Liver (tissue), 9 donors: ENCODE results near the gene KIF11. TPM values are rescaled to one million over a fixed set of nuclear protein-coding genes. Genes with fewer than 3 reads are reported as not detected.
A peak's percentile ranks its signal among the peaks of the same experiment; 100 is the strongest.

Source experiments
- DNase-seq: peaks from one replicate; pipeline ENCODE4 v3.0.0-alpha.2; 2017; ENCODE audit warnings: low spot score
- H3K27ac ChIP-seq, 2 donors: one replicate each; pipeline ENCODE4 v1.7.0; 2013; ENCODE audit warnings: inconsistent platforms in 2 of 2, low read length in 2 of 2, control low read depth in 1 of 2, low read depth in 1 of 2, mild to moderate bottlenecking in 1 of 2
- H3K27me3 ChIP-seq, 4 donors: one replicate each; pipeline versions ENCODE4 v1.6.1 to v1.7.0; 2013; ENCODE audit warnings: low read length in 3 of 4, inconsistent platforms in 1 of 4, mild to moderate bottlenecking in 1 of 4, moderate library complexity in 1 of 4; ENCODE audit not compliant: control insufficient read depth in 4 of 4, insufficient read depth in 4 of 4
- H3K36me3 ChIP-seq, 4 donors: one replicate each; pipeline versions ENCODE4 v1.6.1 to v1.7.0; 2013; ENCODE audit warnings: low read length in 3 of 4, mild to moderate bottlenecking in 3 of 4, low read depth in 1 of 4, moderate library complexity in 1 of 4; ENCODE audit not compliant: control insufficient read depth in 4 of 4, insufficient read depth in 3 of 4
- H3K4me1 ChIP-seq, 4 donors: one replicate each; pipeline versions ENCODE4 v1.6.1 to v1.7.0; 2013; ENCODE audit warnings: low read length in 3 of 4, mild to moderate bottlenecking in 3 of 4, moderate library complexity in 1 of 4; ENCODE audit not compliant: control insufficient read depth in 4 of 4, insufficient read depth in 4 of 4
- H3K4me3 ChIP-seq, 3 donors: one replicate each; pipeline versions ENCODE4 v1.6.1 to v1.7.0; 2013; ENCODE audit warnings: low read length in 3 of 3, control low read depth in 1 of 3, low read depth in 1 of 3, mild to moderate bottlenecking in 1 of 3
- H3K9ac ChIP-seq, 2 donors: one replicate each; pipeline ENCODE4 v1.7.0; 2013; ENCODE audit warnings: low read length in 2 of 2, mild to moderate bottlenecking in 2 of 2, moderate library complexity in 2 of 2, control low read depth in 1 of 2, low read depth in 1 of 2
- H3K9me3 ChIP-seq, 4 donors: one replicate each; pipeline versions ENCODE4 v1.6.1 to v1.7.0; 2013; ENCODE audit warnings: low read length in 3 of 4; ENCODE audit not compliant: control insufficient read depth in 4 of 4
- CTCF ChIP-seq: fragments of 150-350 bp; IDR thresholded peaks from 2 replicates; pipeline ENCODE4 v1.5.1; 2017; ENCODE audit warnings: improper control_type of control experiment, low read depth, low read length; ENCODE audit not compliant: missing input control
- EGR1 ChIP-seq, 2 donors: IDR thresholded peaks; 2 replicates each; pipeline ENCODE4 v1.6.1; 2016 to 2018; ENCODE audit warnings: antibody characterized with exemption in 2 of 2, low read depth in 2 of 2
- FOXA1 ChIP-seq: IDR thresholded peaks from 2 replicates; pipeline ENCODE4 v1.6.1; 2016; ENCODE audit warnings: antibody characterized with exemption
- FOXA2 ChIP-seq: IDR thresholded peaks from 2 replicates; pipeline ENCODE4 v1.6.1; 2016; ENCODE audit warnings: antibody characterized with exemption
- GABPA ChIP-seq, 2 donors: IDR thresholded peaks in 1 of 2; conservative IDR thresholded peaks in 1 of 2; 2 replicates each; pipeline ENCODE4 v1.6.1; 2016; ENCODE audit warnings: antibody characterized with exemption in 2 of 2, mild to moderate bottlenecking in 1 of 2, moderate library complexity in 1 of 2
- HNF4A ChIP-seq, 2 donors: conservative IDR thresholded peaks; 2 replicates each; pipeline ENCODE4 v1.6.1; 2016; ENCODE audit warnings: antibody characterized with exemption in 2 of 2, mild to moderate bottlenecking in 2 of 2
- HNF4G ChIP-seq: IDR thresholded peaks from 2 replicates; pipeline ENCODE4 v1.6.1; 2016; ENCODE audit warnings: antibody characterized with exemption
- JUND ChIP-seq, 2 donors: IDR thresholded peaks; 2 replicates each; pipeline ENCODE4 v1.6.1; 2016; ENCODE audit warnings: antibody characterized with exemption in 2 of 2
- MAX ChIP-seq: IDR thresholded peaks from 2 replicates; pipeline ENCODE4 v1.6.1; 2016; ENCODE audit warnings: antibody characterized with exemption
- NR2F2 ChIP-seq: IDR thresholded peaks from 2 replicates; pipeline ENCODE4 v1.6.1; 2016; ENCODE audit warnings: antibody characterized with exemption
- RAD21 ChIP-seq, 2 donors: IDR thresholded peaks; 2 replicates each; pipeline ENCODE4 v1.6.1; 2016; ENCODE audit warnings: antibody characterized with exemption in 2 of 2, mild to moderate bottlenecking in 2 of 2
- REST ChIP-seq: IDR thresholded peaks from 2 replicates; pipeline ENCODE4 v1.6.1; 2016; ENCODE audit warnings: antibody characterized with exemption, mild to moderate bottlenecking
- RXRA ChIP-seq, 2 donors: IDR thresholded peaks; 2 replicates each; pipeline ENCODE4 v1.6.1; 2017 to 2018; ENCODE audit warnings: antibody characterized with exemption in 2 of 2, mild to moderate bottlenecking in 1 of 2
- SP1 ChIP-seq: IDR thresholded peaks from 2 replicates; pipeline ENCODE4 v1.6.1; 2018; ENCODE audit warnings: antibody characterized with exemption, mild to moderate bottlenecking
- TAF1 ChIP-seq: conservative IDR thresholded peaks from 2 replicates; pipeline ENCODE4 v1.6.1; 2016; ENCODE audit warnings: antibody characterized with exemption, mild to moderate bottlenecking
- YY1 ChIP-seq: IDR thresholded peaks from 2 replicates; pipeline ENCODE4 v1.6.1; 2016; ENCODE audit warnings: antibody characterized with exemption, mild to moderate bottlenecking
- WGBS: extraction: QIAGEN DNeasy Blood & Tissue Kit; methylation state at CpG from one replicate; pipeline ENCODE4 v1.1.7; 2013; 5-methylcytosine and 5-hydroxymethylcytosine counted together
- polyA plus RNA-seq, 2 donors: library from polyadenylated mRNA; stranded (reverse) in 1 of 2; unstranded in 1 of 2; fragments of 200-250 nt in 1 of 2; fragments of >200 nt in 1 of 2; fragmentation: Nextera tagmentation in 1 of 2; extraction: Ambion mirVana in 1 of 2; gene quantifications; one replicate each; pipeline versions ENCODE4 v1.2.1 to v1.2.3, GENCODE V29; 2013 to 2015
- total RNA-seq, 2 donors: library from RNA; depleted of rRNA; stranded (reverse); fragments of >200 nt; gene quantifications; one replicate each; pipeline ENCODE4 v1.2.3, GENCODE V29; 2014
- TF ChIP-seq, protein P1 (sequence below): IDR thresholded peaks from 2 replicates; pipeline ENCODE4 v1.6.1; 2016; ENCODE audit warnings: antibody characterized with exemption
- TF ChIP-seq, protein P2 (sequence below): IDR thresholded peaks from 2 replicates; pipeline ENCODE4 v1.6.1; 2016; ENCODE audit warnings: antibody characterized with exemption
- donor health status: healthy.
- donor health status: healthy.
- donor health status: healthy.
- donor health status: healthy.
- donor health status: healthy.

The KIF11 gene
- total and polyA plus RNA-seq, 4 donors = 0.25 to 29.2 (median 0.58) TPM

GRCh38 chr10:92640107-92640506, 47.2 kb downstream of the KIF11 start:
- Histone ChIP-seq H3K9me3 (no peaks in the 10 kb centered on the region), H3K27ac (no peak overlapping the region), H3K9ac (no peak overlapping the region), H3K27me3 (no peaks in the 10 kb centered on the region), H3K4me1 (peaks cover 0 to 3% (median 1%) of the 10 kb centered on the region in 4 donors), H3K36me3 (no peaks in the 10 kb centered on the region), H3K4me3 (no peak overlapping the region)
- TF ChIP-seq GABPA (IDR thresholded peaks at IDR 0.05 in 1 of 2, conservative IDR thresholded peaks at IDR 0.05 in 1 of 2) (no peak), NR2F2 (no peak), FOXA2 (peak; percentile 90), RXRA (IDR thresholded peaks at IDR 0.05) (peak; percentile 24 to 78), REST (no peak), EGR1 (IDR thresholded peaks at IDR 0.05; ENCODE audit: low read depth in 2 of 2) (peak in 1 of 2 donors; percentile 98), JUND (IDR thresholded peaks at IDR 0.05) (peak; percentile 94 to 99), MAX (no peak), CTCF (no peak), TAF1 (no peak), YY1 (no peak), RAD21 (IDR thresholded peaks at IDR 0.05) (peak; percentile 45 to 50), HNF4G (no peak), SP1 (peak; percentile 20), FOXA1 (peak; percentile 81), HNF4A (conservative IDR thresholded peaks at IDR 0.05) (peak; percentile 49 to 61)
- TF ChIP-seq, protein P1, sequence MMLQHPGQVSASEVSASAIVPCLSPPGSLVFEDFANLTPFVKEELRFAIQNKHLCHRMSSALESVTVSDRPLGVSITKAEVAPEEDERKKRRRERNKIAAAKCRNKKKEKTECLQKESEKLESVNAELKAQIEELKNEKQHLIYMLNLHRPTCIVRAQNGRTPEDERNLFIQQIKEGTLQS = peak; percentile 89
- TF ChIP-seq, protein P2, sequence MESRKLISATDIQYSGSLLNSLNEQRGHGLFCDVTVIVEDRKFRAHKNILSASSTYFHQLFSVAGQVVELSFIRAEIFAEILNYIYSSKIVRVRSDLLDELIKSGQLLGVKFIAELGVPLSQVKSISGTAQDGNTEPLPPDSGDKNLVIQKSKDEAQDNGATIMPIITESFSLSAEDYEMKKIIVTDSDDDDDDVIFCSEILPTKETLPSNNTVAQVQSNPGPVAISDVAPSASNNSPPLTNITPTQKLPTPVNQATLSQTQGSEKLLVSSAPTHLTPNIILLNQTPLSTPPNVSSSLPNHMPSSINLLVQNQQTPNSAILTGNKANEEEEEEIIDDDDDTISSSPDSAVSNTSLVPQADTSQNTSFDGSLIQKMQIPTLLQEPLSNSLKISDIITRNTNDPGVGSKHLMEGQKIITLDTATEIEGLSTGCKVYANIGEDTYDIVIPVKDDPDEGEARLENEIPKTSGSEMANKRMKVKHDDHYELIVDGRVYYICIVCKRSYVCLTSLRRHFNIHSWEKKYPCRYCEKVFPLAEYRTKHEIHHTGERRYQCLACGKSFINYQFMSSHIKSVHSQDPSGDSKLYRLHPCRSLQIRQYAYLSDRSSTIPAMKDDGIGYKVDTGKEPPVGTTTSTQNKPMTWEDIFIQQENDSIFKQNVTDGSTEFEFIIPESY = no peak
- DNase-seq = no peak
- 78% methylated on average over 3 of the region's 3 CpGs for WGBS
